Activated B cell treated with CpG ODN at 0.5 μM for 24 hours (primary cell): ENCODE data around the gene PALLD. TPM values are rescaled to one million over a fixed set of nuclear protein-coding genes. Genes with fewer than 3 reads are reported as not detected.

ENCODE experiments used
- ATAC-seq: fragments of 200-7000 bp; cut with Tn5 transposase; one replicate; pipeline ENCODE4 v1.10.0; 2021; ENCODE audit warnings: low read depth, mild to moderate bottlenecking, moderate library complexity
- CTCF ChIA-PET: fragments of 350-600 bp; sonication (Branson Sonifier 250); formaldehyde crosslinking; loops from one replicate; lab custom pipeline; 2021; ENCODE audit warnings: antibody characterized with exemption; lab: Charles Lee
- POLR2A ChIA-PET: fragments of 350-600 bp; sonication (Branson Sonifier 250); formaldehyde crosslinking; loops from one replicate; lab custom pipeline; 2021; ENCODE audit warnings: antibody characterized with exemption; lab: Charles Lee
- DNase-seq: peaks from one replicate; pipeline ENCODE4 v3.0.0; 2022
- H3K27ac Mint-ChIP-seq: one replicate; pipeline ENCODE4 v1.8.0; 2020; ENCODE audit warnings: mixed read lengths
- H3K27me3 Mint-ChIP-seq: one replicate; pipeline ENCODE4 v1.8.0; 2021; ENCODE audit warnings: mixed read lengths
- H3K36me3 Mint-ChIP-seq: one replicate; pipeline ENCODE4 v1.8.0; 2021; ENCODE audit warnings: low read depth, mixed read lengths
- H3K4me1 Mint-ChIP-seq: one replicate; pipeline ENCODE4 v1.8.0; 2021; ENCODE audit warnings: mixed read lengths
- H3K4me3 Mint-ChIP-seq: one replicate; pipeline ENCODE4 v1.8.0; 2020; ENCODE audit warnings: mild to moderate bottlenecking, mixed read lengths
- H3K9me3 Mint-ChIP-seq: one replicate; pipeline ENCODE4 v1.8.0; 2020; ENCODE audit warnings: mixed read lengths
- intact Hi-C: fragments of 100-400 bp; cut with micrococcal nuclease; formaldehyde crosslinking; loops from one replicate; pipeline ENCODE4 v1.15.1; 2024
- total RNA-seq: library from RNA; stranded (reverse); gene quantifications from 2 replicates; pipeline ENCODE4 v1.2.3, GENCODE V29; 2022
- TF ChIP-seq, protein P1 (sequence below): fragments of 200-600 bp; IDR thresholded peaks from one replicate; pipeline ENCODE4 v1.8.0; 2022; ENCODE audit warnings: antibody characterized with exemption, mild to moderate bottlenecking

PALLD gene
- total RNA-seq, 1 donor from 2014 or later = 0.44 TPM

- no peak for DNase-seq
- Mint-ChIP-seq H3K27me3 (peaks cover 41% of the 10 kb centered on the region), H3K9me3 (no peaks in the 10 kb centered on the region), H3K4me1 (peaks cover 24% of the 10 kb centered on the region), H3K4me3 (no peak overlapping the region), H3K36me3 (no peaks in the 10 kb centered on the region), H3K27ac (no peak overlapping the region)
- CTCF ChIA-PET = no interaction called here
- ATAC-seq = no peak
- TF ChIP-seq, protein P1, sequence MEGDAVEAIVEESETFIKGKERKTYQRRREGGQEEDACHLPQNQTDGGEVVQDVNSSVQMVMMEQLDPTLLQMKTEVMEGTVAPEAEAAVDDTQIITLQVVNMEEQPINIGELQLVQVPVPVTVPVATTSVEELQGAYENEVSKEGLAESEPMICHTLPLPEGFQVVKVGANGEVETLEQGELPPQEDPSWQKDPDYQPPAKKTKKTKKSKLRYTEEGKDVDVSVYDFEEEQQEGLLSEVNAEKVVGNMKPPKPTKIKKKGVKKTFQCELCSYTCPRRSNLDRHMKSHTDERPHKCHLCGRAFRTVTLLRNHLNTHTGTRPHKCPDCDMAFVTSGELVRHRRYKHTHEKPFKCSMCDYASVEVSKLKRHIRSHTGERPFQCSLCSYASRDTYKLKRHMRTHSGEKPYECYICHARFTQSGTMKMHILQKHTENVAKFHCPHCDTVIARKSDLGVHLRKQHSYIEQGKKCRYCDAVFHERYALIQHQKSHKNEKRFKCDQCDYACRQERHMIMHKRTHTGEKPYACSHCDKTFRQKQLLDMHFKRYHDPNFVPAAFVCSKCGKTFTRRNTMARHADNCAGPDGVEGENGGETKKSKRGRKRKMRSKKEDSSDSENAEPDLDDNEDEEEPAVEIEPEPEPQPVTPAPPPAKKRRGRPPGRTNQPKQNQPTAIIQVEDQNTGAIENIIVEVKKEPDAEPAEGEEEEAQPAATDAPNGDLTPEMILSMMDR = no peak
- POLR2A ChIA-PET = no interaction called here
- intact Hi-C loops = no loop called here
Observed at GRCh38 chr4:168876106-168876505, 379.3 kb downstream of the PALLD start.

GRCh38 chr4:168877511-168878491, 380.9 kb downstream of the PALLD start:
- Mint-ChIP-seq H3K27ac (peak overlapping the region; percentile 8), H3K9me3 (no peaks in the 10 kb centered on the region), H3K27me3 (peaks cover 35% of the 10 kb centered on the region), H3K4me1 (peaks cover 28% of the 10 kb centered on the region), H3K4me3 (peak overlapping the region; percentile 80), H3K36me3 (no peaks in the 10 kb centered on the region)
- intact Hi-C loops = loop anchor here (2.0 kb wide), 1 partner anchor 45 kb away; no protein-coding TSS in a partner anchor
- ChIA-PET POLR2A (no interaction called here), CTCF (no interaction called here)
- TF ChIP-seq, protein P1 = no peak
- DNase-seq (peak; percentile 25), ATAC-seq (peak; percentile 55)

DNA sequence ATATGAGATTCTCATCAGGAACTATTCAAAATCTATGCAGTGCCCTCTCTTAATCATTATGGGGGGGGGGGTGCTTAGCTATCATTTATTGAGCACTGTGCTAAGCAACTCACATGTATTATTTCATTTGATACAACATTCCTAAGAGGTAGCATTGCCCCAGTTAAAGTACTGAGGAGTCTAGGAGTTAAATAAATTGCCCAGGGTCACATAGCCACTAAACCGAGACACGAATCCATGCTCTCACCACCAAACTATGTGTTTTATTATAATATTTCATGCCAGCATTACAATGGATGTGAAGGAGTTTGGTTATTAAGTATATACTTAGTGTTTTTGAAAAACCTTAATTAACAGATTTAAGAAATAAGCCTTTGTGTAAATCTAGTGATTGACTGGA, 381.8 kb downstream of the PALLD start:
- Mint-ChIP-seq H3K27ac (no peak overlapping the region), H3K9me3 (no peaks in the 10 kb centered on the region), H3K36me3 (no peaks in the 10 kb centered on the region), H3K4me3 (peak overlapping the region; percentile 80), H3K27me3 (peaks cover 34% of the 10 kb centered on the region), H3K4me1 (peaks cover 28% of the 10 kb centered on the region)
- POLR2A ChIA-PET = no interaction called here
- CTCF ChIA-PET = no interaction called here
- intact Hi-C loops = loop anchor here (2.0 kb wide), 1 partner anchor 46 kb away; no protein-coding TSS in a partner anchor
- TF ChIP-seq, protein P1 = no peak
- DNase-seq (no peak), ATAC-seq (no peak)

DNA sequence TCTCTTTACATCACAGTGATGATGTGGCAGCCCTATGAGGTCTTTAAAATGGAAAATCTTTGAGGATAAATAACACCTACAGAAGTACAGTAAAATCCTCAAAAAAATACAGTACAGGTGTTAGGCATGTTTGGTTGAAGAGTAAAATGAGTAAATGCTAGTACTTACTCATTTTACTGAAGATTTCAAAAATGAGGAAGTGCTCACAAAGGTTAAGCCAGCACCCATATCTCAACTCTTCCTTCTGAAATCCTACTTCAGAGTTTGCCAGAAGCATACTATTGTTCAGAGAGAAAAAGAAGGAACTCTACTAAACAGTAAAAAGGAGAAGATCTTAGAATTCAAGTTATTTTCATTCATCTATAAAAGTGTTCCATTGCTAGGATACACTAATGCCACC, 382.3 kb downstream of the PALLD start:
- TF ChIP-seq, protein P1 = no peak
- intact Hi-C loops = loop anchor here (2.0 kb wide), 1 partner anchor 46 kb away; no protein-coding TSS in a partner anchor
- CTCF ChIA-PET = no interaction called here

GRCh38 chr4:168880072-168880675, 383.3 kb downstream of the PALLD start:
- Mint-ChIP-seq H3K27me3 (peaks cover 24% of the 10 kb centered on the region), H3K4me1 (peaks cover 28% of the 10 kb centered on the region), H3K27ac (no peak overlapping the region), H3K36me3 (no peaks in the 10 kb centered on the region), H3K4me3 (no peak overlapping the region), H3K9me3 (no peaks in the 10 kb centered on the region)
- ChIA-PET POLR2A (no interaction called here), CTCF (no interaction called here)
- TF ChIP-seq, protein P1 = no peak
- intact Hi-C loops = no loop called here
- no peak for DNase-seq
- ATAC-seq = no peak

More for the DNA sequence above, 382.3 kb downstream of the PALLD start:
- H3K36me3 Mint-ChIP-seq = no peaks in the 10 kb centered on the region
- H3K4me1 Mint-ChIP-seq = peaks cover 28% of the 10 kb centered on the region
- no peak overlapping the region for H3K27ac Mint-ChIP-seq
- no peak for DNase-seq
- no peak overlapping the region for H3K4me3 Mint-ChIP-seq
- no peaks in the 10 kb centered on the region for H3K9me3 Mint-ChIP-seq
- peaks cover 28% of the 10 kb centered on the region for H3K27me3 Mint-ChIP-seq
- POLR2A ChIA-PET = no interaction called here
- ATAC-seq = no peak
